Measurements from ENCODE around the gene SGTA. TPM values are rescaled to one million over a fixed set of nuclear protein-coding genes. Genes with fewer than 3 reads are reported as not detected.

SGTA gene
- total and polyA plus RNA-seq, 2 of the 13 experiments (the other 11 are each of a cell fraction or from before 2014, with no cell fraction given) = 43.9 to 47.4 TPM

DNA sequence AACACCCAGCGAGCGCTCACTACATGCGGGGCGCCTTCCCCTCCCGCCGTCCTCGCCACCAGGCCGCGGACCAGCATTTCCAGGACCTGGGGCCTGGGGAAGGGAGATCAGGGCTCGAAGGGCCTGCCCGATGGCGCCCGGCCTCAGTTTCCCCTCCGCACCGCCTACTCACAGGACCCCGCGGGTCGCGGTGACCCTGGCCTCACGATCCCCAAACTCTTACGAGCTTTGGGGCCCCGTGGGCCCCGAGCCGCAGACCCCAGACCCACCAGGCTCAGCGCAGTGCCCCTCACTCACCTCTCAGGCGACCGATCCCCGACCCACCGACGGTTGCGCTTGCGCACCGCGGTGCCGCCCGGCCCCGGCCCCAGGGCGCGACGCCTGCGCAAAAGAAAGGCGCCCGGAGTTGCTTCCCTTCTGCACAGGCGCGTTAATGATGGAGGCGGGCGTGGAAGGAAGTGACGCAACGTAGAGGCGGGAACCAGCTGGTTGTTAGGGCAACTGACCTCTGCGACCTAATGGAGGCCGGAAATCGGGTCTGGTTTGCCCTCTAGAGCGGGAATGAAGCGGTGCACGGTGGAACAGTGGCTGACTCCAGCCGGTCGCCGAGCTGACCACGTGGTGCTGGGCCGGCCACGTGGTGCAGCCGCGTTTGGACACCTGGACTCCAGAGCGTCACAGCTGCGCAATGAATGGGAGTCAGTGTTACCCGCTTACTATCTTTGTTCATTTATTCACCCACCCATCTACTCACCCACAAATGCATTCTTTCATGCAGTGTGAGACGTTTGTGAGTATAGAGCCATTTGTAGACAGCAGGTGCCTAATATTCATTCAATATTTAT lies at the start of gene SGTA (continued):
- no peak for TF ChIP-seq PLRG1 (conservative IDR thresholded peaks at IDR 0.05)
- peak; percentile 98 for TF ChIP-seq ZNF747 (CRISPR knock-in tag; IDR thresholded peaks at IDR 0.05; ENCODE audit: borderline replicate concordance)
- TF ChIP-seq SOX6 (IDR thresholded peaks at IDR 0.05) = no peak
- peak; percentile 74 for TF ChIP-seq SOX6 (CRISPR knock-in tag; IDR thresholded peaks at IDR 0.05)
- peak; percentile 87 for TF ChIP-seq RBFOX2 (IDR thresholded peaks at IDR 0.05; ENCODE audit: low read depth, low read length)
- peak; percentile 68; the same call in 1 of the 2 replicates for TF ChIP-seq FOXO1 (CRISPR knock-in tag; IDR thresholded peaks at IDR 0.05)
- TF ChIP-seq U2AF1 (optimal IDR thresholded peaks at IDR 0.05; ENCODE audit: low read depth, low read length) = no peak
- TF ChIP-seq ZNF484 (CRISPR knock-in tag; IDR thresholded peaks at IDR 0.05; ENCODE audit: borderline replicate concordance, low read depth) = no peak; the same call in 1 of the 2 replicates
- TF ChIP-seq, protein P1, sequence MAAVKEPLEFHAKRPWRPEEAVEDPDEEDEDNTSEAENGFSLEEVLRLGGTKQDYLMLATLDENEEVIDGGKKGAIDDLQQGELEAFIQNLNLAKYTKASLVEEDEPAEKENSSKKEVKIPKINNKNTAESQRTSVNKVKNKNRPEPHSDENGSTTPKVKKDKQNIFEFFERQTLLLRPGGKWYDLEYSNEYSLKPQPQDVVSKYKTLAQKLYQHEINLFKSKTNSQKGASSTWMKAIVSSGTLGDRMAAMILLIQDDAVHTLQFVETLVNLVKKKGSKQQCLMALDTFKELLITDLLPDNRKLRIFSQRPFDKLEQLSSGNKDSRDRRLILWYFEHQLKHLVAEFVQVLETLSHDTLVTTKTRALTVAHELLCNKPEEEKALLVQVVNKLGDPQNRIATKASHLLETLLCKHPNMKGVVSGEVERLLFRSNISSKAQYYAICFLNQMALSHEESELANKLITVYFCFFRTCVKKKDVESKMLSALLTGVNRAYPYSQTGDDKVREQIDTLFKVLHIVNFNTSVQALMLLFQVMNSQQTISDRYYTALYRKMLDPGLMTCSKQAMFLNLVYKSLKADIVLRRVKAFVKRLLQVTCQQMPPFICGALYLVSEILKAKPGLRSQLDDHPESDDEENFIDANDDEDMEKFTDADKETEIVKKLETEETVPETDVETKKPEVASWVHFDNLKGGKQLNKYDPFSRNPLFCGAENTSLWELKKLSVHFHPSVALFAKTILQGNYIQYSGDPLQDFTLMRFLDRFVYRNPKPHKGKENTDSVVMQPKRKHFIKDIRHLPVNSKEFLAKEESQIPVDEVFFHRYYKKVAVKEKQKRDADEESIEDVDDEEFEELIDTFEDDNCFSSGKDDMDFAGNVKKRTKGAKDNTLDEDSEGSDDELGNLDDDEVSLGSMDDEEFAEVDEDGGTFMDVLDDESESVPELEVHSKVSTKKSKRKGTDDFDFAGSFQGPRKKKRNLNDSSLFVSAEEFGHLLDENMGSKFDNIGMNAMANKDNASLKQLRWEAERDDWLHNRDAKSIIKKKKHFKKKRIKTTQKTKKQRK (IDR thresholded peaks at IDR 0.05; ENCODE audit: low read length) = no peak
- peak; percentile 73 for TF ChIP-seq FOXJ3 (CRISPR knock-in tag; IDR thresholded peaks at IDR 0.05; ENCODE audit: borderline replicate concordance)
- TF ChIP-seq, protein P2, sequence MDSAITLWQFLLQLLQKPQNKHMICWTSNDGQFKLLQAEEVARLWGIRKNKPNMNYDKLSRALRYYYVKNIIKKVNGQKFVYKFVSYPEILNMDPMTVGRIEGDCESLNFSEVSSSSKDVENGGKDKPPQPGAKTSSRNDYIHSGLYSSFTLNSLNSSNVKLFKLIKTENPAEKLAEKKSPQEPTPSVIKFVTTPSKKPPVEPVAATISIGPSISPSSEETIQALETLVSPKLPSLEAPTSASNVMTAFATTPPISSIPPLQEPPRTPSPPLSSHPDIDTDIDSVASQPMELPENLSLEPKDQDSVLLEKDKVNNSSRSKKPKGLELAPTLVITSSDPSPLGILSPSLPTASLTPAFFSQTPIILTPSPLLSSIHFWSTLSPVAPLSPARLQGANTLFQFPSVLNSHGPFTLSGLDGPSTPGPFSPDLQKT (CRISPR knock-in tag; IDR thresholded peaks at IDR 0.05; ENCODE audit: borderline replicate concordance) = no peak
- no peak for TF ChIP-seq ZNF549 (CRISPR knock-in tag; IDR thresholded peaks at IDR 0.05)
- peak; percentile 65 for TF ChIP-seq ZSCAN25 (CRISPR knock-in tag; IDR thresholded peaks at IDR 0.05)
- TF ChIP-seq NFIC (IDR thresholded peaks at IDR 0.05; ENCODE audit: low read length) = no peak
- no peak for TF ChIP-seq SP1 (IDR thresholded peaks at IDR 0.05)
- peak; percentile 85 for TF ChIP-seq SP1 (CRISPR knock-in tag; IDR thresholded peaks at IDR 0.05)
- TF ChIP-seq SIN3A (IDR thresholded peaks at IDR 0.05; ENCODE audit: borderline replicate concordance, low read depth, low read length) = peak; percentile 95
- no peak for TF ChIP-seq PCBP1 (IDR thresholded peaks at IDR 0.05; ENCODE audit: borderline replicate concordance, low read depth, low read length)
- peak; percentile 94; the same call in 1 of the 2 replicates for TF ChIP-seq RFXAP (CRISPR knock-in tag; IDR thresholded peaks at IDR 0.05; ENCODE audit: borderline replicate concordance)
- no peak for TF ChIP-seq ZNF678 (CRISPR knock-in tag; IDR thresholded peaks at IDR 0.05)
- TF ChIP-seq ZNF33B (CRISPR knock-in tag; IDR thresholded peaks at IDR 0.05) = peak; percentile 56; the same call in 1 of the 2 replicates
- peak; percentile 90 for TF ChIP-seq ELF3 (CRISPR knock-in tag; IDR thresholded peaks at IDR 0.05)
- TF ChIP-seq CBX5 (CRISPR knock-in tag; IDR thresholded peaks at IDR 0.05; ENCODE audit: borderline replicate concordance) = peak; percentile 93; the same call in 1 of the 2 replicates
- TF ChIP-seq, protein P3, sequence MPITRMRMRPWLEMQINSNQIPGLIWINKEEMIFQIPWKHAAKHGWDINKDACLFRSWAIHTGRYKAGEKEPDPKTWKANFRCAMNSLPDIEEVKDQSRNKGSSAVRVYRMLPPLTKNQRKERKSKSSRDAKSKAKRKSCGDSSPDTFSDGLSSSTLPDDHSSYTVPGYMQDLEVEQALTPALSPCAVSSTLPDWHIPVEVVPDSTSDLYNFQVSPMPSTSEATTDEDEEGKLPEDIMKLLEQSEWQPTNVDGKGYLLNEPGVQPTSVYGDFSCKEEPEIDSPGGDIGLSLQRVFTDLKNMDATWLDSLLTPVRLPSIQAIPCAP (CRISPR knock-in tag; IDR thresholded peaks at IDR 0.05; ENCODE audit: low read depth) = peak; percentile 67; the same call in 1 of the 2 replicates
- TF ChIP-seq ZMYM4 (CRISPR knock-in tag; IDR thresholded peaks at IDR 0.05) = peak; percentile 88

All from HepG2 (cell line).